IPS DF 6.9 (cell line): ENCODE measurements around the gene DNAAF5.

Experiments used
- DNase-seq: peaks from one replicate; pipeline ENCODE4 v3.0.0-alpha.2; 2013; ENCODE audit warnings: low read depth, low spot score
- H3K27ac ChIP-seq: one replicate; pipeline ENCODE4 v1.5.1; 2013; ENCODE audit warnings: low read length, control low read depth
- H3K27me3 ChIP-seq: 2 replicates; pipeline ENCODE4 v1.6.1; 2013; ENCODE audit warnings: mild to moderate bottlenecking, low read length; ENCODE audit not compliant: control insufficient read depth, insufficient read depth
- H3K36me3 ChIP-seq: 2 replicates; pipeline ENCODE4 v1.6.1; 2013; ENCODE audit warnings: low read length; ENCODE audit not compliant: control insufficient read depth, insufficient read depth
- H3K4me1 ChIP-seq: 2 replicates; pipeline ENCODE4 v1.6.1; 2013; ENCODE audit warnings: low read length; ENCODE audit not compliant: control insufficient read depth, insufficient read depth
- H3K4me3 ChIP-seq: 2 replicates; pipeline ENCODE4 v1.5.1; 2013; ENCODE audit warnings: mild to moderate bottlenecking, low read length
- H3K9me3 ChIP-seq: 2 replicates; pipeline ENCODE4 v1.6.1; 2013; ENCODE audit warnings: low read length, inconsistent platforms; ENCODE audit not compliant: control insufficient read depth, insufficient read depth
- whole genome bisulfite sequencing: extraction: QIAGEN DNeasy Blood & Tissue Kit; methylation state at CpG from one replicate; pipeline ENCODE4 v1.1.7; 2013; ENCODE audit warnings: mixed read lengths, missing lambda C conversion rate; ENCODE audit not compliant: insufficient read length, insufficient coverage; 5-methylcytosine and 5-hydroxymethylcytosine counted together

Gene DNAAF5

DNA sequence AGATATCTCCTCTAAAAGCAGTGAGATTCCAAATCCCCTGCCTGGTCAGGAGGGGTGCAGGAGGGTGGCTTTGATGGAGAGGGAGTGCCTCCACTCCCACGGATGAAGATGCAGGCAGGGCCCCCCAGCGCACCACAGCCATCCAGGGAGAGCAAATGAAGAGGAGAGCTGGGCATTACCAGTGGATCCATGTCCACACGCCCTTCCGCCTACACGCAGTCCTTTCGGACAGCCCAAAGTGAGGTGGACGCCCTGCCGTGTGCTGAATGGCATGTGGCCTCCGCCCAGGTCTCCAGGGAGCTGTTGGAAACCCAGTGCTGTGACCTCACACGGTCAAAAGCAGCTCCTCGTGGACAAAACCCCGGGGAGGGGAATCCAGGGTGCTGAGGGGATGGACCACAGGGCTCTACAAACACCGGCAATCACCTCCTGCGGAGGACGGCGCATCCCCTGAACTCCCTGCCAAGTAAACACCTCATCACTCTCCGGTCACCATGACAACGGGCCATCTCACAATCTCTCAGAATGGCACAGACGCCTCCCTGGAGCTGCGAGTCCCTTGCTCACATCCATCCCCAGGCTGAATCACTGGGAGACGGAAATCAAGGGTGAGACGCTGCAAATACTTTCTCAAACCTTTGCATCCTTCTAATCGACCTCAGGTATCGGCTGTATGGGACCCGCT lies 35.0 kb upstream of the DNAAF5 start:
- H3K27ac ChIP-seq, result no peak overlapping the region
- H3K27me3 ChIP-seq, result no peaks in the 10 kb centered on the region
- H3K4me1 ChIP-seq, result no peaks in the 10 kb centered on the region
- no CpG with 5 or more reads among the region's 25 CpGs for WGBS
- no peak overlapping the region for H3K4me3 ChIP-seq
- peaks cover 7% of the 10 kb centered on the region for H3K36me3 ChIP-seq
- peaks cover 3% of the 10 kb centered on the region; the same call in 1 of the 2 replicates for H3K9me3 ChIP-seq
- no peak for DNase-seq

DNA sequence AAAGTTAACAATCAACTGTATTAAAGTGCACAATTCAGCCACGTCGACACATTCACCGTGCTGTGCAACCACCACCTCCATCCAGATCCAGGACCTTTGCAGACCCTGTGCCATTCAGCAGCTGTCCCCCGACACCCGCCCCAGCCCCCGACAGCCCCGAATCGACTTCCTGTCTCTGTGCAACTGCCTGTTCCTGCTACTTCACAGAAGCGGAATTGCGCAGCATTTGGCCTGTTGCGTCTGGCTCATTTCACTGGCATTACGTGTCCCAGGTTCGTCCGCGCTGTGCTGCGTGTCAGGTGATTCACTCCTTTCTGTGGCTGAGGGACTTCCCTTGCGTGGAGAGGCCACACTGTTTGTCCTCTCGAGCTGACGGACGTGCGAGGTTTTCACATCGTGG lies 33.2 kb upstream of the DNAAF5 start:
- H3K4me1 ChIP-seq, result no peaks in the 10 kb centered on the region
- peaks cover 7% of the 10 kb centered on the region for H3K36me3 ChIP-seq
- H3K27ac ChIP-seq, result no peak overlapping the region
- peaks cover 1% of the 10 kb centered on the region; the same call in 1 of the 2 replicates for H3K9me3 ChIP-seq
- H3K27me3 ChIP-seq, result no peaks in the 10 kb centered on the region
- no peak for DNase-seq
- H3K4me3 ChIP-seq, result no peak overlapping the region
- no CpG with 5 or more reads among the region's 22 CpGs for WGBS

DNA sequence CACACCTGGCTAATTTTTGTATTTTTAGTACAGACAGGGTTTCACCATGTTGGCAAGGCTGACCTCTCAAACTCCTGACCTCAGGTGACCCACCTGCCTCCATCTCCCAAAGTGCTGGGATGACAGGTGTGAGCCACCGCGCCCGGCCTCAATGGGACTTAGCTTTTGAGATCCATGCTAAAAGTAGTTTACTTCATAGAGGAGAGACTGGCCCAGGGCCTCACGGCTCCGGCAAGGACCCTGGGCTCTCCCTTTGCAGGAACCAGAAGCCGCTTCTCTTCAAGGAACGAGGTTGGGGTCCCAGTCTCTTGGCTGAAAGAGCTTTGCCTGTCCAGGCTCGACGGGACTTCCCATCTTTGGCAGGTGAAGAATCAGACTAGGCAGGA lies 30.1 kb upstream of the DNAAF5 start:
- WGBS, result no CpG with 5 or more reads among the region's 9 CpGs
- Histone ChIP-seq H3K27me3 (no peaks in the 10 kb centered on the region), H3K4me3 (no peak overlapping the region), H3K9me3 (no peaks in the 10 kb centered on the region), H3K36me3 (peaks cover 3% of the 10 kb centered on the region; the same call in 1 of the 2 replicates), H3K4me1 (no peaks in the 10 kb centered on the region), H3K27ac (no peak overlapping the region)
- no peak for DNase-seq

DNA sequence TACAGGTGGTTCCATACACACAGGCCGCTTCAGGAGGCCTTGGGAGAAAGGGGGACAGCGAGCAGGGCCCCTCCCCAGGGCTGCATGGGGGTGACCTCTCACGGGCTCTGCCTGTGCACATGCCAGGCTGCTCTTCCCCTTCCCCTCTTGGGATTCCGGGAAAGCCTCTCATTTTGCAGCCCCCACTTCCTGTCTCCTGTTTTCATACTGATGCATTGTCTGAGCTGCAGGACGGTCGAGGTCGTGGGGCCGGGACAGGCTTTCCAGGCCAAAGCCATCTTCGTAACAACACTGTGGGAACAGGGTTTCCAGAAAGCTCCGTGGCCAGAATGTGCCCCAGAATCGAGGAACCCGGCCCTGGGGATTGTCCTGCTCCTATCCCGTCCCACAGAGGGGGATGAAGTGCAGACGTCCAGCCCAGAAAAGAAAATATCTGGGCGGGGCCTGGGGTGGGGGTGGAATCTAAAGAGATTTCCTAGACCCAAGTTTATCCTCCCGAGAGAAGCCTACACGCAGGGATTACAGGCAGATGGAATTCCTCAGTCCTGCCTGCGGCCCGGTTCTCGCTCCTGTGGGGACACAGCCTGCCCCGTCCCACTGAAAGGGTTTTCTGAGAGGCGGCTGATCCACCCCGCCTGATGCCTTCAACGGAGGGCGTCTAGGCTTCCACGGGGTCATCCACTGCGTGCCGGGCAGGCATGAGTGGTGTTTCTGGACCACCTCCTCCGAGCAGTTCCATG lies 29.5 kb upstream of the DNAAF5 start:
- 0 out of 2 replicates have a peak, but pooled peaks cover 3% of the 10 kb centered on the region for H3K36me3 ChIP-seq
- WGBS, result no CpG with 5 or more reads among the region's 29 CpGs
- no peaks in the 10 kb centered on the region for H3K9me3 ChIP-seq
- no peaks in the 10 kb centered on the region for H3K27me3 ChIP-seq
- H3K4me3 ChIP-seq, result no peak overlapping the region
- no peak overlapping the region for H3K27ac ChIP-seq
- DNase-seq, result no peak
- H3K4me1 ChIP-seq, result no peaks in the 10 kb centered on the region

DNA sequence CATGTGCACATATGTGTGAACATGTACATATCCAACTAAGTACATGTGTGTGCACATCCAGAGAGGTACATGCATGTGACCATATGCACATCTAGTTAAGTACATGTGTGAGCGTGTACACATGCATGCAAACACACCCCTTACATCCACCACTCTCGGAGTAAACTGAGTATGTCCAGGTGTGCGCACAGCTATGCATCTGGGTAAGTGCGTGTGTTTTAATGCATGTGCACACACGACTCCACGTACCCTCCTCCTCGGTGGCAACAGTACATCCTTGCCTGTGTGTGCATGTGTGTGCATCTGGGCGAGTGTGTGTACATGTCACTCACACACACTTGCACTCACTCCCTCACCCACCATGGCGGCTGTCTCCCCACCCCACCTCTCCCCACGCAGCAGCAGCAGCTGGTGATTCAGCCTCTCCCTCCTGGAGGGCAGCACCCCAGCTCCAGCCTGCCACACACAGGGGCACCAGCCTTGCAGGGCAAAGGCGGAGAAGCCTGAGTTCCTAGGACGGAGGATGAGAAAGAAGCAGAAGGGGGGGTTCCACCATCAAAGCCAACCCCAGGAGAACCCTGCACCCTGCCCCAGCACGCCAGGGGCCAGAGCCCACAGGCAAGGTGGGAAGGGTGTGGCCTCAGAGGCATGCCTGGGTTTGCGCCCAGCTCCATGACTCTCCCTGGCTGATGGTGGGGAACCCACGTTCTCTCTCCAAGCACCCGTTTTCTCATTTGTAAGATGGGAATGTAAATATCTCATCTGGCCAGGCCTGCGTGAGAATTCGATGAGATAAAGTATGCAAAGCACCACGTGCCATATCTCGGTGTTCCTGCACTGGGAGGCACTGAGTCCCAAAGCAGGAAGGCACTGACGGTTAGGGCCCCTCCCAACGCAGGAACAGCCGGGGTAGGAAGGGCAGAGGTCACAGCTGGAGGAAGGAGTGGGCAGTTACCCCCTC lies 27.7 kb upstream of the DNAAF5 start:
- Histone ChIP-seq H3K27me3 (no peaks in the 10 kb centered on the region), H3K27ac (no peak overlapping the region), H3K4me1 (no peaks in the 10 kb centered on the region), H3K9me3 (no peaks in the 10 kb centered on the region), H3K36me3 (no peaks in the 10 kb centered on the region), H3K4me3 (no peak overlapping the region)
- DNase-seq, result no peak
- WGBS, result no CpG with 5 or more reads among the region's 23 CpGs

DNA sequence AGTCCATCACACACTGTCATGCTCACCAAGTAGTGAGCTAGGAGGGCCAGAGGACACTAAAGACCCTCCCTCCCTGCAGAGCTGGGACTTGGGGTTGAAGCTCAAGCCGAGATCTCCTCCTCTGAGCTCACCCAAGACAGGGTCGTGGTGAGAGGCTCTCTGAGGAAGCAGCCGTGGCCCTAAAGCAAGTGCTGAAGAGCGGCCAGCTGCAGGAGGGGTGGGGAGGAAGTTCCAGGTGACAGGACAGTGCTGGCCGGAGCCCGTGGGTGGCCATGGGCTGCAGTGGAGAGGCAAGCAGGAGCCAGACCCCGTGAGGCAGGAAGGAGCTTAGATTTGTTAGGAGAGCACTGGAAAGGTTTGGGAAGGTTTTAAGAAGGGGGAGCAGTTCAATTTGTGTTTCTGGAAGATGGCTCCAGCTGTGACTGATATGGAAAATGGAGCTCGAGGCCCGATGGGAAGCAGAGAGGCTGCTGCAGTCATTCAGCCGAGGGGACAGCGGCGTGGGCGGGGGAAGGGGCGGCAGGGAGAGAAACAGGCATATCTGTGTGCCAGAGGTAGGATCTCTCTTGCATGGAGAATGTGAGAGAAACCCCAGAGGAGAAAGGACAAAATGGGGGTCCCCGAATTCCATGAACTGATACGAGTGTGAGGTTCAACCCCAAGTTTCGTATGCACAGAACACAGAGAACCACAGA lies 26.9 kb upstream of the DNAAF5 start:
- H3K27ac ChIP-seq, result no peak overlapping the region
- no peak overlapping the region for H3K4me3 ChIP-seq
- no peaks in the 10 kb centered on the region for H3K27me3 ChIP-seq
- no peaks in the 10 kb centered on the region for H3K36me3 ChIP-seq
- no peak for DNase-seq
- no peaks in the 10 kb centered on the region for H3K9me3 ChIP-seq
- H3K4me1 ChIP-seq, result no peaks in the 10 kb centered on the region
- no CpG with 5 or more reads among the region's 17 CpGs for WGBS

DNA sequence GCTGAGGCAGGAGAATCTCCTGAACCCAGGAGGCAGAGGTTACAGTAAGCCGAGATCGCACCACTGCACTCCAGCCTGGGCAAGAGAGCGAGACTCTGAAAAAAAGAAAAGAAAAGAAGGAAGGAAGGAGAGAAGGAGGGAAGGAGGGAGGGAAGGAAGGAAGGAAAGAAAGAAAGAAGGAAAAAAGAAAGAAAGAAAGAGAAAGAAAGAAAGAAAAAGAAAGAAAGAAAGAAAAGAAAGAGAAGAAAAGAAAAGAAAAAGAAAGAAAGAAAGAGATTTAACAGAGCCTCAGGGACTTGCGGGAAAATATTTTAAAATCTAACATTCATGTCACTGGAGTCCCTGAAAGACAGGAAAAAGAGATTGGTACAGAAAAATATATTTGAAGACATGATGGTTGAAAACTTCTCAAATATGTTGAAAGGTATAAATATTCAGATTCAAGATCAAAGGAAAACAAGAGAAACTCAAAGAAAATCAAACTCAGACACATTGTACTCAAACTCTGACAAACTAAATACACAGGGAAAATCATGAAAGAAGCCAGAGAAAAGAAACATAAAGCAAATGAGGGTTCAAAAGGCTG lies 25.3 kb upstream of the DNAAF5 start:
- DNase-seq, result no peak
- H3K27ac ChIP-seq, result no peak overlapping the region
- no peak overlapping the region for H3K4me3 ChIP-seq
- H3K4me1 ChIP-seq, result no peaks in the 10 kb centered on the region
- WGBS, result no CpG with 5 or more reads among the region's 4 CpGs
- H3K36me3 ChIP-seq, result no peaks in the 10 kb centered on the region
- no peaks in the 10 kb centered on the region for H3K9me3 ChIP-seq
- no peaks in the 10 kb centered on the region for H3K27me3 ChIP-seq

DNA sequence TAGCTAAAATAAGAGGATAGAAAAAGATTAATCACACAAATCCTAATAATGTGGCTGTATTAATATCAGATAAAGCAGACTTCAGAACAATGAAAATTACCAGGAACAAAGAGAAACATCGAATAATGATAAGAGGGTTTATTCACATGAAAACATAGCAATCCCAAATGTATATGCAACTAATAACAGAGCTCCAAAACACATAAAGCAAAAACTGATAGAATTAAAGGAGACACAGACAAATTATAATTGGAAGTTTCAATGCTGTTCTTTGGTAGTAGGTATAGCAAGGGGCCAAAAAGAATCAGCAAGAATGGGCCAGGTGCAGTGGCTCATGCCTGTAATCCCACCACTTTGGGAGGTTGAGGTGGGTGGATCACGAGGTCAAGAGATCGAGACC lies 23.4 kb upstream of the DNAAF5 start:
- Histone ChIP-seq H3K4me3 (no peak overlapping the region), H3K27ac (no peak overlapping the region), H3K4me1 (no peaks in the 10 kb centered on the region), H3K36me3 (no peaks in the 10 kb centered on the region), H3K27me3 (no peaks in the 10 kb centered on the region), H3K9me3 (no peaks in the 10 kb centered on the region)
- no CpG with 5 or more reads among the region's 3 CpGs for WGBS
- no peak for DNase-seq

DNA sequence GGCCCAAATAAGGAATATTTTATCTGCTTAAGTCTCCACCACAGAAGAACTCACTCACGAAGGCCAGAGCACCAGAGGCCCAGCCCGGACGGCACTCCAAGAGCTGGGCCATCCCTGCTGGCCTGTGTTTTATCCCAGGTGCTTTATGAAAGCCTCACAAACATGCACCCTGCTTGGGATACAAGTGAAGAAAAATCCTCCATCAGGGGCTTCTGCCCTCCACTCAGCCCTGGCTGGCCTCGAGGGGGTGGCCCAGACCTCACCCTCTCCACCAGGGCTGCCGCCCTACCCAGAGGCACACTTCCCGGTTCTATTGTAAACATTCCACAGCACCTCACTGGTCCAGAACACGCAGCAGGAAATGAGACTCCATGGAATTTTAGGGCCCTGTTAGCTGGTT lies 19.8 kb upstream of the DNAAF5 start:
- no peaks in the 10 kb centered on the region for H3K36me3 ChIP-seq
- no CpG with 5 or more reads among the region's 7 CpGs for WGBS
- no peak for DNase-seq
- H3K4me3 ChIP-seq, result no peak overlapping the region
- H3K27ac ChIP-seq, result no peak overlapping the region
- no peaks in the 10 kb centered on the region for H3K4me1 ChIP-seq
- H3K9me3 ChIP-seq, result no peaks in the 10 kb centered on the region
- H3K27me3 ChIP-seq, result no peaks in the 10 kb centered on the region
